NCI-H2196 (cell line): ENCODE results near the gene PEX10.

Source experiments
- DNase-seq: peaks from one replicate; lab custom pipeline; 2025; ENCODE audit not compliant: unreplicated experiment; lab: John Stamatoyannopoulos, UW

Gene PEX10

GRCh38 chr1:2426540-2426939 lies 14.2 kb upstream of the PEX10 start:
- DNase-seq: no peak

GRCh38 chr1:2425892-2426291 lies 13.5 kb upstream of the PEX10 start:
- DNase-seq: no peak

GRCh38 chr1:2422523-2422922 lies 10.2 kb upstream of the PEX10 start:
- no peak for DNase-seq

- no peak for DNase-seq
These were observed 7.1 kb upstream of the PEX10 start for GRCh38 chr1:2419416-2419815.

- no peak for DNase-seq
These were observed 6.5 kb upstream of the PEX10 start for GRCh38 chr1:2418791-2419320.

GRCh38 chr1:2417833-2418225 lies 5.5 kb upstream of the PEX10 start:
- no peak for DNase-seq

GRCh38 chr1:2417083-2417832 lies 4.9 kb upstream of the PEX10 start:
- DNase-seq: no peak

- no peak for DNase-seq
These were observed 4.0 kb upstream of the PEX10 start for GRCh38 chr1:2416403-2416802.

- DNase-seq: no peak
These were observed 3.4 kb upstream of the PEX10 start for GRCh38 chr1:2415801-2416208.

- DNase-seq: no peak
These were observed 3.0 kb upstream of the PEX10 start for GRCh38 chr1:2415337-2415736.

- peak; percentile 48 for DNase-seq
These were observed 2.1 kb upstream of the PEX10 start for GRCh38 chr1:2414297-2414958.

- DNase-seq: no peak
These were observed 1.3 kb upstream of the PEX10 start for GRCh38 chr1:2413495-2414296.

GRCh38 chr1:2412773-2413494 lies 570 bp upstream of the PEX10 start:
- DNase-seq: peak; percentile 69

GRCh38 chr1:2411801-2412394 lies 466 bp downstream of the PEX10 start:
- peak; percentile 53 for DNase-seq

- no peak for DNase-seq
These were observed 2.6 kb downstream of the PEX10 start for GRCh38 chr1:2409745-2410144.

GRCh38 chr1:2408859-2409276 lies 3.5 kb downstream of the PEX10 start:
- DNase-seq: no peak

GRCh38 chr1:2408456-2408855 lies 3.9 kb downstream of the PEX10 start:
- DNase-seq: no peak

GRCh38 chr1:2407991-2408275 lies 4.4 kb downstream of the PEX10 start:
- DNase-seq: no peak

- no peak for DNase-seq
These were observed 5.0 kb downstream of the PEX10 start for GRCh38 chr1:2407166-2407990.

- DNase-seq: peak; percentile 57
These were observed 5.8 kb downstream of the PEX10 start for GRCh38 chr1:2406451-2407041.
